HG02938 (cell line): Measurements from ENCODE around the gene EVL.

Experiments
- ATAC-seq: cut with Tn5 transposase; IDR thresholded peaks from one replicate; pipeline ENCODE4 v1.9.1; 2021; ENCODE audit warnings: mild to moderate bottlenecking, moderate library complexity; ENCODE audit not compliant: unreplicated experiment

The EVL gene

DNA sequence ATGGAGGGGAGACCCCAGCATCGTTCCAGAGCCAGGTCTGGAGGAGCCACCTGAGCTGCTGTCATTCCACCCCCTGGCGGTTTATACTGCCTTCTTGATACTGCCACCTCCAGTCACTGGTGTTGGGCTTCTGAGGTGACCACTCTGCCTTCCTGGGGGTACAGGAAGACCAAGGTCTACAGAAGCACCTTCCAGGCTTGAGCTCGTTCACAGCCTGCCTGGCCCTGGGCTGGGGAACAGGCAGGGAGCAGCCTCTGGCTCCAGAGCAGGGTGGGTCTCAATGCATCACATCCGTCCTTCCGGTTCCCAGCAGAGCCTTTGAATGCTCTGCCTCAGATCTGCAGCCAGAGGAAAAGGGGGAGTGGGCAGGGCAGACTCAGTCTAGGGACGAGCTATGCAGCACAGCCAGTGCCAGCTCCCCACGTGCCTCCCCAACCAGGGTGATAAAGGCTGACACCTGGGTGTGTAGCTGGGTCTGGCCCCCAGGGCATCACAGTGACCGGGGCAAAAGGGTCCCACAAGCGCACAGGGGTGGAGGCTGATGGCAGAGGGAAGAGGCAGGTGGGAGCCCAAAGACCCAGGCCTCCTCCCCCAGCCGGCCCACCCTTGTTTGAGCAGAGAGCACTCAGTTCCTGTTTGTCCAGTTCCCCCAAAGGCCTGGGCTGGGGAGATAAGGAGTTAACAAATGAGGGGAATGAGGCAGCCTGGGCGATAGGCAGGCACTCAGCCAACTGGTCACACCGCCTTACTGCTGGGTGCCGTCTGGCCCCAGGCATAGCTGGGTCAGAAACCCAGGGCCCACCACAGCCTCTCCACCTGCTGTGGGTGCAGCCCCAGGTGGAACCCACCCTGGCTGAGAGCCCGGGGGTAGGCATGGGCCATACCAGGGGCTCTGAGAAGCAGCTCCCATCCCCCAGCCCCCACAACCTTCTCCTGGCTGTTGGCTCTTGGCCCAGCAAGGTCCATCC is 77.1 kb downstream of the EVL start:
- ATAC-seq: no peak

DNA sequence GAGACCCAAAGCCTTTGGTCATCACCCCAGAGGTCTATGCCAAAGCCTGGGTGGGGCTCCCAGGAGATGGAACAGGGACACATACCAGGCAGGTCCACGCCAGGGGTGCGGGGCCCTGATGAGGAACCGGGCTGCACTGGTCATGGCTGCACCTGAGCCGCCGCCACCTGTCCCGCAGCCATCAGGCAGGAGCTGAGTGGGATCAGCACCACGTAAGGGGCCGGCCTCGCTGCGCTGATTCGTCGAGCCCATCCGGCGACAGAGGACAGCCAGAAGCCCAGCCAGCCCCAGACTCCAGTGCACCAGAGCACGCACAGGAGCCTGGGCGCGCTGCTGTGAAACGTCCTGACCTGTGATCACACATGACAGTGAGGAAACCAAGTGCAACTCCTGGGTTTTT is 78.3 kb downstream of the EVL start:
- ATAC-seq: no peak

DNA sequence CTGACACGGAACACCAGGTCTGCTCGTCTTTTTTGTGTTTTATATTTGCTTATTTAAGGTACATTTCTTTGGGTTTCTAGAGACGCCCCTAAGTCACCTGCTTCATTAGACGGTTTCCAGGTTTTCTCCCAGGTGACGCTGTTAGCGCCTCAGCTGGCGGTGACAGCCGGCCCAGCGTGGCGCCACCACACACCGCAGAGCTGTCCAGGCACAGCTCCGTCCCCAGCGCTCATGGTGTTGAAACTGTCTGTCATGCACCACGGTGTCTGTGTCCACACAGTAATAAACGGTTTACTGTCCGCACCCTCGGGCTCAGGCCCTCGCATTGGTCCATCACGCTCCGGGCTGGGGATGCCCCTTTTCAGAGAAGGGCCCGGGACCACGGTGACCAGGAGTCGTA is 78.7 kb downstream of the EVL start:
- no peak for ATAC-seq

DNA sequence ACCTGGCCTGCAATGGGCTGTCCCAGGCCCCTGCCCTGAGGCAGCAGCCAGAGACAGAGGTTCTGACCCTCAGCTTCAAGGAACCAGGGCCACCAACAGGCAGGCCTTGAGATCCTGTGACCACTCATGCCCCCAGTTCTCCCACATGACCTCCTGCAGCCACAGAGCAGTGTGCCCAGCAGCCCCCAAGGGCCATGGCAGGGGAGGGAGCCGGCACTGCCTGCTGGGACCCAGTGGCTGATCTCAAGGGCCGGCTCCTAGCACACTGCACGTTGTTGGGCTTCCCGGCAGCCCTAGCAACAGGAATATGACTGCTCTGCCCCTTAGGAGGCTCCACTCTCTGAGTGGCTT is 79.4 kb downstream of the EVL start:
- ATAC-seq: no peak

DNA sequence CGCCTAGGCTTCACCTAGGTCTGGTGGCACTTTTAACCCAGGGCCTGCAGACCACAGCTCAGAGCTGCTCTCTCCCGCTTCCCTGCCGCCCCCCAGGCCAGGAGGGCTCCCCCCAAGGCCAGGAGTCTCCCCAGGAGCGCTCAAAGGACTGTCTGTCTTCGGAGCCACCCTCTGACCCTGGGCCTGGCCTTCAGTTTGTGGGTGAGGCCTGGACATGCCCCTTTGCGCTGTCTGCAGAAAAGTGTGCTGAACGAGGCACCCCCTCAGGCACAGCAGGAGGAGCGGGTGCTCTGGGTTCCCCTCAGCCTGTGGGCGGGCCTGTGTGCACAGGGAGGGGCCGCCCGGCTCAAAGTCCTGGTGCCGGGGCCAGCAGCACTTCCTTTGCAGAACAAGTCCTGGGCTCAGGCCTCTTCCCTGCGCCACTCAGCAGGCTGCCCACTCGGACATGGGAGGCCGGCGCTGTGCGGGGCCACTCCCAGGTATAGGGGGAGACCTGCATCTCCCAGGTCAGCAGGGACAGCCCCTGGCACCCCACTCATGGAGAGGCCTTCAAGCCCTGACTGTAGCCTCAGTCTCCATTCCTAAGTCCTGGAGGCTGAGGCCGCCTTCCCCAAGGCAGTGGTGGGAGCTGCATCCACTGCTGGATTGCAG is 79.9 kb downstream of the EVL start:
- no peak for ATAC-seq

DNA sequence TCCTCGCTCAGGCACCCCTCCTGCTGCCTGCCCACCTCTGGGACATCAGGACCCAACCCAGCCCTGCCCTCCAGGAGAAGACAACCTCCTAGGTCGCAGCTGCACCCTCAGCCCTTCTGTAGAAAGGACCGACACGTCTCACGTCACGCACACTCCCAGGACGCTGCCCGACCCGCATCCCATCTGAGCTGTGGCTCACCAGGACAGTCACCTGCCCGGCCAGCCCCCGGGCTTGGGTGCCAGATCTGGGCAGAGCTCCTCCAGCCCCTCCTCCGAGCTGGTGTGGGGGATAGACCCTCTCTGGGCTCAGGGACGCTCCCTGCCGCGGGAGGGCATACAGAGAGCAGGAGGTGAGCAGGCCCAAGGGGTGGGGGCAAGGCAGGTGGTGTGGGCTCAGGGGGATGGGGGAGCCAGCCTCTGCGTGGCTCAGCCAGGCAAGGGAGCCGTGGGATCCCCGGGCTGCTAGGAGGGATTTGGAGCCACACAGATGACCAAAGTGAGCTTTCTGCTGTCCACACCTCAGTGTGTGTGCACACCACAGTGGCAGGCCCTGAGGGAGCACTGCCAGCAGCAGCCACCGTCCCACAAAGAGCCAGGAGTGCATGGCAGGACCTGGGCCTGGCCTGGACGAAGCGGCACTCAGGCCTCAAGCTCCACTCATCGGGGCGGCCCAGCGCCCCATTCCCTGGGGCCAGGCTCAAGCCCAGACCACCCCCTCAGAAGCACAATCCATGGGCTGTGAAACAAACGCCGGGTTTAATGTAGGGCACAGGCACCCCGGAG is 80.7 kb downstream of the EVL start:
- no peak for ATAC-seq

DNA sequence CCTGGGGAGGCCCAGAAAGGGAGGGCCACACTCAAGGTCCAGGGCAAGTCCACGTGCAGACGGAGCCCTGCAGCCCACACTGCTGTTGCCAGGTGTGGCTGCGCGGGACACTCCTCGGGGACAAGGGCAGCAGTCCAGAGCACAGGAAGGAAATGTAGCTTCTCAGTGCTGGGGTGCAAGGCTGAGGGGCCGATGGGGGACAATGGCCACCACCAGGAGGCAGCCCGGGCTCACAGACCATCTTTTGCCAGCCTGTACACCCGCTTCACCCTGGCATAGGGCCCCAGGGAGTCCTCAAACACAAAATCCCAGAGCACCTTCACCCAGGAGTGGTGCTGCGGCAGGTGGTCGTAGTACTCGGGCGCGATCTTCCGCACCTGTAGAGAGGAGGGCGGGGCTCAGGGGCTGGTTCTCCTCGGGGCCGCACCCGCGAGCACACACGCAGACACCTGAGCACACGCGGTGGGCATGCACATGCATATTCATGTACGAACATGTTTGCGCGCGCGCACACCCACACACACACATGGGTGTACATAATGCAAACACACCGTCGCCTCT is 81.4 kb downstream of the EVL start:
- no peak for ATAC-seq

DNA sequence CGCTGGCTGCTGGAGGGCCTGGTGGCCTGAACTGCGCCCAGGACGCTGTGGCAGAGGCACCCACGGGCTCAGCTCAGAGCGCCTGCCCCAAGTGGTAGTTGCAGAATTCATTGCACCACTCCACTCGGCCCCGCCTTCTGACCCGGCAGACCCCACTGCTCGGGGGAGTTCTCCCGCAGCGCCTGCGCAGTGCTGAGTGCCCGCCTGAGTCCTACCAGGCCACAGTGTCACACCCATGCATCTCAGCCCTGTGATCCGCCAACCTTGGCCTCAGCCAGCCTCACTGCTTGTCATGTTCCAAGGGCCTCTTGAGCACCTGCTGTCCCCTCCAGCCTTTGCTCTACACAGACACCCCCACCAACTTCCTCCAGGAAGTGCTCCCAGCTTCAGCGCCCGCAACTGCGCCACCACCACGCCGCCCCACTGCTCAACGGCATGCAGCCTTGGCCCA is 82.0 kb downstream of the EVL start:
- no peak for ATAC-seq

DNA sequence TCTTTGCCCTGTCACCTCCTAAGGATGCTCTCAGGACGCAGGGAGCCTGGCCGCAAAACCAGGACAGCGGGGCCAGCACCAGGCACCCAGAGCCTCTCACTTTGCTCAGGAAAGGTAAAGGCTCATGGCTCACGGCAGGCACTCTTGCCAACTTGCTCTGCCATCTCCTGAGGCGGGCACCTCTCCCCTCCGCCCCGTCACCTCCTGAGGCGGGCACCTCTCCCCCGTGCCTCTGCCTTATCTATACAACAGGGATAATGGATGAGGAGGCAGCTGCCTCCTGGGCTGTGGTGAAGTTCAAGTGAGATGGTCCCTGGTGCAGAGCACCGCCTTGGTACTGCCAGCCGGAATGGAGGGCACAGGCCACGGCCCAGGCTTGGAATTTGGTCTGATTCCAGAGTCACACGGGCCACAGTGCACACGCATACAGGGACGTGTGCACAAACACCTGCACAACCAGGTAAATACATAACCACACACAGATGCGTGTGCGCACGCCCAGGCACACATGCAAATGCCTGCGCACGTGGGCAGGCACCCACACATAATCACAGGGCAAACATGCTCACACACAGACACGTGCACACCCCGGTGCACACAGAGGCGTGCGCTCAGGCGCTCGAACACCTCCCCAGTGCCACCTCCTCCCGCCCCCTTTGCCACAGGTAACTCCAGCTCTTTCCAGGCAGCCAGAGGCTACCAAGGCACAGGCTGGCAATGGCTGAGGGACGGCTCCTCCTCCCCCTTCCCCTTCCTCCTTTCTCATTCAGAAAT is 82.7 kb downstream of the EVL start:
- ATAC-seq: no peak

DNA sequence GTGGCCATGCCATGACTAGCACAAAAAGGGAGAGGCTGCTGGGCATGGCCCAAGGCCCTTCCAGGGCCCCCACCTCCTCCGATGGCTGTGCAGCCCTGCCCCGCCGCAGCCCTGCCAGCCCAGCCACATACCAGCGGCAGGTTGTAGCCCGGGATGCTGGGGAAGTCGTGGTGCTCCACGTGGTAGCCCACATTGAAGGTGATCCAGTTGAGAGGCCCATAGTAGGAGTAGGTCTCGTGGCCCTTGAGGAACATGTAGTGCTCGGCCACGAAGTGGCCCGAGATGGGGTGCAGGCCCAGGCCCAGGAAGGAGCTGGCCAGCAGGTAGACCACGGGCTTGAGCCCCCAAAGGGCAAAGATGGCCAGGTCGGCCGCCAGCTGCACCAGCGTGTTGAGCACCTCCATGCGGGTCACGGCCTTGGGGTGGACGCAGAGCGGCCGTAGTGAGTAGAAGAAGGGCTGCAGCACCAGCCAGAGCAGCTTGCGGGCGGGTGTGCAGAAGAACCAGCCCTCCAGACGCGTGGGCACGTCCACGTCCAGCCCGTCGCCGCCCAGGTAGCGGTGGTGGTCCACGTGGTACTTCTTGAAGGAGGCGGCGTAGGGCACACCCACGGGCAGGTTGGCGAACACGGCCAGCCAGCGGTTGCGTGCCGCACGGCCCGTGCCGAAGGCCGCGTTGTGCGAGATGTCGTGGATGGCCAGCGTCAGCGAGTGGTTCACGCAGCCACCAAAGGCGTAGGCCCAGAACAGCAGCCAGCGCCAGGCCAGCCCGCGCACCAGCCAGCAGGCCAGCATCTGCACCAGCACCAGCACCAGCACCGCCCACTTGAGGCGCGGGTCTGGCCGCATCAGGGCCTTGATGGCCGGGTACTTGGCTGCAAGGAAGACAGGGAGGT is 83.9 kb downstream of the EVL start:
- no peak for ATAC-seq

DNA sequence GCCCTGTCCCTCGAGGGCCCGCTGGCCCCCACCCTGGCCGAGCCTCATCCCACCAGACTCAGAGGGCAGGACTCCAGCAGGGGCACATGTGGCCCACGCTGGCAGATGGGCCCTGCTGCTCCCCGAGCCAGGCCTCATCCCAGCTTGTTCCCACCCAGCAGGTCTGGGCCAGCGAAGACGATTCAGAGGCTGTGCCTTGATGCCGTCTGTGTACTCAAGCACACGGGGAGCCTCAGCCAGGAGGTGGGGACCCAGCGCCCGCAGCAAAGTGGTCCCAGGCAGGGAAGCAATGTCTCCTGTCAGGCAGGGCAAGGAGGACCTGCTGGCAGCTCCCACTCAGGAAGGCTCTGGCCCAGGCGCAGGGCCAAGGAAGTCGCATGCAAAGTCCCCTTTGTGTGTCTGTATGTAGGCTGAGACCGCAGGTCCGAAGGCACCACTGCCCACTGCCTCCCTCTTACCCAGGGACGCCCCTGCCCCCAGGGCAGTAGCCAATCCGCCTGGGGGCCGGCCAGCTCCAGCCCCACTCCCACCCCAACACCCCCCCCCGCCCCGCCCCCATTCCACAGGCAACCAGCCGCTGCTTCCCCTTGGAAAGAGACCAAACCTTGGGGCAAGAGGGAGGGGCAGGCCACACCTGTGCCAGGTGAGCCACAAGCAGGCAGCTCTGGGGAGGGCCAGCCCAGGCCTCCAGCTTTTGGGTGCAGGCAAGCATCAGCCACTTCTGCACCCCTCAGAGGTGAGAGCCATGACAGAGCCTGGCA is 84.8 kb downstream of the EVL start:
- no peak for ATAC-seq

DNA sequence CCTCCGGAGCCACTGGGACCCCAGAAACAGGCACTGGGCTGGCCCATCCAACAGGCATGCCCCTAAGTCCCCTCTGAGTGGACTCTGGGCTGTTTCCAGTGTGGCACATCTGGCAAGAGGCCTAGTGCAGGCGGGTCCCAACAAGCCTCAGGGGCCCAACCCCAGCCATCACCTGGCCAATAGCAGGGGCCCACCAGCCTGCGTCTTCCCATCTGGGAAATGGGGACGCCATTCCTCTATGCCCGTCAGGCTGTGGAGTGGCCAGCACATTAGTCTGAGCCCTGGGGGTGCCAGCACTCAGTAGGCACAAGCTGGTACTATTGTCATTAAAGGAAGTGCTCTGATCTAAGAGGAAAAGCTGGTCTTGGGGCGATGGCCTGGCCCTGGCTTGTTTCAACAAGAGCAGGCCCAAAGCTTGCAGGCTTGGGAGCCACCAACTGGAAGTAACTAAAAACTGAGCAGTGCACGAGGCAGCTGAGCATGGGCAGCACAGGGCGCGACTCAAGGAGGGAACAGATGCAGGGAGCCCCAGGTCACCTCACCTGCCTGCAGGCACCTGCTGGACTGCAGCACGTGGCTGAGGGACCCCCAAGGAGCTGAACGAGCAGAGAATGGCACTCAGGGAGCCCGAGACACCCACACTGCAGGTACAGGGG is 85.8 kb downstream of the EVL start:
- no peak for ATAC-seq

DNA sequence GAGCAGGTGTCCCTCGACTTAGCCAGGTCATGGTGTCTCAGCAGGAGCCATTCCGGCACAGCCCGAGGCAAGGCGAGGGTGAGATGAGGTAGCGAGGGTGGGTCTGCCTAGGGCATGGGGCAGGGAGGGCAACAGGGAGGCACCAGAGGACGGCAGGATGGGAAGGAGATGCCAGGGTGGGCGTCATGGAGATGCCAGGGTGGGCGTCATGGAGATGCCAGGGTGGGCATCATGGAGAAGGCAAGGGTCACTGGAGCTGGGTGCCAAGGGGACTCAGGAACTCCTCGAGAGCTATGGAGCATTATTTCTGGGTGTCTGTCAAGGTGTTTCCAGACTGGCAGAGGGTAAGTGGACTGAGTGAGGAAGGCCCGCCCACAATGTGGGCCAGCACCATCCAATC is 86.9 kb downstream of the EVL start:
- ATAC-seq: no peak

DNA sequence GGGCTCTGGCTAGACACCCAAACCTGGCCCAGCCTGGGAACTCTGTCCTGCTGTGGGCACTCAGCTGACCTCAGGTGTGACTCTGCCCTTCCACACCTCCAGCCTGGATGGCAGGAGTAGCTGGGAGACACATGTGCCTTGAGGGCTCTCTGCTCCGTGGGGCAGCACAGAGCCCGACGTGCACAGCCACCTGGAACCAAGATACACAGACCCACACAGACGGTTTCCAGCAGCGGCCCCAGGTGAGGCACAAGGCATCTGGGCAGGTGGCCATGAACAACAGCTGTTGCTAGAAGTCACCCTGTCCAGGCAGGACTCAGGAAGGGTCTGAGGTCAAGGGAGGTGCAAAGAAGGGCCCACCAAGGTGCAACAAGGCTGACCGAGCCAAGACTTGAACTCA is 88.3 kb downstream of the EVL start:
- no peak for ATAC-seq

DNA sequence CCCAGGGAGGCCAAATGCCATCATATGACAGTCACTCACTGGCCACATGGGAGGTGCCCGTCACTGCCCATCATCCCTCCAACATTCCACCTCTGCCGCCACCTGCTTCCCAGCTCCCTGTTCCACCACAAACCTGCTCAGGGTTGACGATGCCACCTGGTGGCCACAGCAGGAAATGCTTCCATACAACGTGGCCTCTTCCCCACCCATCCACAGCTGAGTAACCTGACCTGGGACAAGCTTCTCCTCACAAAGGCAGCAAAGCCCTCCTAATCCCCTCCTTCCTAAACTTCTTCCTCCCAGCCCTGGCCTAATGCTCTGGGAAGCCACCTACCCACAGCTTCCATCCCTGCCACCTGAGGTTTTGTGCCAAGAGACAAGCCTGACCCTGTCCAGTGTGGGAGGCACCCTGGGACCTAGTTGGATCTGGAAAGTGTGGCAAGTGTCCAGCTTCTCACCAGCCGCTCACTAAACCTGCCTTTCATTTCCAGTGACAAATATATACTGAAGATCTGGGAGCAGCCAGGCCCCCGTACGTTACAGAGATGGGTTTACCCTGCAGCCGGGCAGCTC is 89.9 kb downstream of the EVL start:
- no peak for ATAC-seq

DNA sequence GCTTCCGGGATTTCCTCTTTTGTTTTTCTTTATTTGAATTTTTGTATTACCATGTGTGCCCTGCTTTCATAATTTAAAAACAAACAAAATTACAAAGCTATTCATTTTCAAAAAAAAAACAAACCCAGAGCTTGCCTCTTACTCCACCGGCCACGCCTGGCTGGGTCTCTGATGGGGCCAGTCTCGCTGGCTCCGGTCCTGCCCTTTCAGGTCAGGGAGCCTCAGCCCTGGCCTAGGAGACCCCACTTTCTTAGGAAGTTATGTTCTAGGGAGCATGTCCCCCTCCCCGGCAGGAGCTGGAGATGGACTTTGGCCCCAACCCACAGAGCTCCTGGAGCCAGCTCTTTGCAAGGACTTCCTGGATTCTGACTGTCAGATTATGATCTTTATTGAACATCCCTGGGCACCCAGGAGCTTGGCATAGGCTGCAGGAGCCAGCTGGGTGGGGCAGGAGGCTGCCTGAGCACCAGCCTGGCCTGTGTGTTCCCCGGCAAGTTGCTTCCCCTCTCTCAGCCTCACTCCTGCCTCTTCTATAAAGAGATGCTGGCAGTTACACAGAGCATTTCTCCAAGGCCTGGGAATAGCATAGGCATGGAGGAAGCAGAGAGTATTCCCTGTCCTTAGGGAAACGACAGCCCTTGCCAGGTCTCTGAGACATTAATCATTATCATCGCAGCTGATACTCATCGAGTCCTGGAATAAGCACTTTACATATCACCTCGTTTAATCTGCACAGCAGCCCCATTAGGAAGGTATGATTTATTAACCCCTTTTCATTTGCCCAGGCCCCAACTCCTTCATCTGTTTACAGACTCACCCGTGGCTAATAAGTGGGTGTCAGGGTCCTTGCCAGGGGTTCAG is 90.8 kb downstream of the EVL start:
- ATAC-seq: no peak

DNA sequence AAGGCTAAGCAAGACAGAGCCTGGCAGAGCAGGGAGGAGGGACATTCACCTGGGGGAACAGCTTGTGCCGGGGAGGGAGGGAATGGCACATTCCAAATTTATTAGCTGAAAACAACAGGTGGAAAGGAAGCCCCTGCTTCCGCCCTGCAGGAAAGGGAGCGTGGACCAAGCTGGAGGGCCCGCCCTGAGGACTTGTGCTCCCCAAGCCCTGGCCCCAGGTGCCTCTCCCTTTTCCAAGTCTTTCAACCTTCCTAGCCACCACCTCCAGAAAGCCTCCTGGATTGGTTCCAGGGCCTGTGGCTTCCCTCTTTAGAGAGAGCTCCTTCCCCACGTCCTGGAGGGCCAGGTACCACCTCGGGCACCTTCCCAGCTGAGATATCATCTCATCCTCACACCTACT is 91.6 kb downstream of the EVL start:
- ATAC-seq: no peak
